WI38 (cell line): Measurements from ENCODE around the gene SIRT2.
A peak's percentile ranks its signal among the peaks of the same experiment; 100 is the strongest.
"Not testable (repeated sequence)": the region's sequence is repeated elsewhere in the genome, so short reads cannot be mapped to it uniquely, and the experiment has no call there.

Experiments used
- H3K4me3 ChIP-seq: 2 replicates; pipeline ENCODE4 v1.5.1; 2011; ENCODE audit warnings: low read depth, mild to moderate bottlenecking, control low read depth, low read length
- CTCF ChIP-seq: IDR thresholded peaks from 2 replicates; pipeline ENCODE4 v1.5.1; 2012; ENCODE audit warnings: low read depth, mild to moderate bottlenecking, control low read depth, low read length

SIRT2 gene

GRCh38 chr19:38833092-38833425 lies 66.4 kb downstream of the SIRT2 start:
- no peak overlapping the region for H3K4me3 ChIP-seq

GRCh38 chr19:38831142-38831605 lies 68.2 kb downstream of the SIRT2 start:
- TF ChIP-seq CTCF: no peak
- peak overlapping the region; percentile 58 for H3K4me3 ChIP-seq

More at GRCh38 chr19:38833092-38833425, 66.4 kb downstream of the SIRT2 start:
- no peak for TF ChIP-seq CTCF

- no peak overlapping the region for H3K4me3 ChIP-seq
- no peak for TF ChIP-seq CTCF
Observed at GRCh38 chr19:38830039-38830733, 69.2 kb downstream of the SIRT2 start.

- H3K4me3 ChIP-seq: not testable (repeated sequence)
Observed at GRCh38 chr19:38829203-38829602, 70.2 kb downstream of the SIRT2 start.
